A673 (cell line): ENCODE results near the gene GRB10. TPM values are rescaled to one million over a fixed set of nuclear protein-coding genes. Genes with fewer than 3 reads are reported as not detected.

Source experiments
- BruUV-seq: library from RNA; stranded (reverse); fragments of 400-500 nt; replicated peaks from 2 replicates; lab custom pipeline; 2021; lab: Mats Ljungman, UMichigan
- CTCF ChIA-PET: fragments of 300-600 bp; sonication (Branson Sonifier 250); formaldehyde crosslinking; loops from one replicate; lab custom pipeline; 2022; ENCODE audit warnings: antibody characterized with exemption; lab: Charles Lee
- POLR2A ChIA-PET: fragments of 300-600 bp; sonication (Branson Sonifier 250); formaldehyde crosslinking; loops from one replicate; lab custom pipeline; 2022; ENCODE audit warnings: antibody characterized with exemption; ENCODE audit not compliant: low non-redundant PET; lab: Charles Lee
- DNase-seq: peaks from one replicate; pipeline ENCODE4 v3.0.0-alpha.2; 2015; ENCODE audit warnings: low spot score
- H3K27ac ChIP-seq: fragments of 200-600 bp; sonication (generic); 2 replicates; pipeline ENCODE4 v1.5.1; 2016; ENCODE audit warnings: mixed run types, low read depth, mild to moderate bottlenecking, mixed read lengths, antibody characterized with exemption, low read length; ENCODE audit not compliant: poor library complexity, severe bottlenecking
- H3K27me3 ChIP-seq: fragments of 200-600 bp; sonication (generic); replicated peaks from 2 replicates; pipeline ENCODE4 v1.6.1; 2017; ENCODE audit warnings: mixed run types, low read depth, mild to moderate bottlenecking, mixed read lengths, antibody characterized with exemption, low read length; ENCODE audit not compliant: insufficient read depth, poor library complexity
- H3K36me3 ChIP-seq: fragments of 200-600 bp; sonication (generic); 2 replicates; pipeline ENCODE4 v1.6.1; 2016; ENCODE audit warnings: mixed run types, mild to moderate bottlenecking, mixed read lengths, antibody characterized with exemption, low read length; ENCODE audit not compliant: insufficient read depth, poor library complexity, severe bottlenecking
- H3K4me1 ChIP-seq: fragments of 200-600 bp; sonication (generic); 2 replicates; pipeline ENCODE4 v1.6.1; 2017; ENCODE audit warnings: mixed run types, mild to moderate bottlenecking, mixed read lengths, antibody characterized with exemption, low read length; ENCODE audit not compliant: insufficient read depth, poor library complexity, severe bottlenecking
- H3K4me3 ChIP-seq: fragments of 200-600 bp; sonication (generic); 2 replicates; pipeline ENCODE4 v1.5.1; 2016; ENCODE audit warnings: low read depth, mixed run types, mild to moderate bottlenecking, mixed read lengths, low read length; ENCODE audit not compliant: poor library complexity, severe bottlenecking
- H3K9me3 ChIP-seq: fragments of 200-600 bp; sonication (generic); 2 replicates; pipeline ENCODE4 v1.6.1; 2016; ENCODE audit warnings: mixed run types, low read depth, mild to moderate bottlenecking, mixed read lengths, antibody characterized with exemption, low read length; ENCODE audit not compliant: poor library complexity, severe bottlenecking
- EZH2 ChIP-seq: fragments of 200-600 bp; sonication (generic); IDR thresholded peaks from 2 replicates; pipeline ENCODE4 v1.6.1; 2017; ENCODE audit warnings: borderline replicate concordance, low read depth, mild to moderate bottlenecking, mixed read lengths, antibody characterized with exemption, low read length; ENCODE audit not compliant: poor library complexity, severe bottlenecking
- intact Hi-C: fragments of 100-400 bp; cut with micrococcal nuclease; formaldehyde crosslinking; loops from one replicate; pipeline ENCODE4 v1.10.0; 2022; ENCODE audit not compliant: unreplicated experiment
- total RNA-seq: library from RNA; stranded (reverse); gene quantifications from 2 replicates; pipeline ENCODE4 v1.2.3, GENCODE V29; 2021
- TF ChIP-seq, protein P1 (sequence below): fragments of 300-800, 200-600 bp; sonication (generic); conservative IDR thresholded peaks from 2 replicates; pipeline ENCODE4 v1.5.1; 2017; ENCODE audit warnings: low read depth, mild to moderate bottlenecking, antibody characterized with exemption, low read length, moderate library complexity, mixed read lengths

GRB10 gene
- total RNA-seq, 1 experiment from 2014 or later: 0.41 TPM

DNA sequence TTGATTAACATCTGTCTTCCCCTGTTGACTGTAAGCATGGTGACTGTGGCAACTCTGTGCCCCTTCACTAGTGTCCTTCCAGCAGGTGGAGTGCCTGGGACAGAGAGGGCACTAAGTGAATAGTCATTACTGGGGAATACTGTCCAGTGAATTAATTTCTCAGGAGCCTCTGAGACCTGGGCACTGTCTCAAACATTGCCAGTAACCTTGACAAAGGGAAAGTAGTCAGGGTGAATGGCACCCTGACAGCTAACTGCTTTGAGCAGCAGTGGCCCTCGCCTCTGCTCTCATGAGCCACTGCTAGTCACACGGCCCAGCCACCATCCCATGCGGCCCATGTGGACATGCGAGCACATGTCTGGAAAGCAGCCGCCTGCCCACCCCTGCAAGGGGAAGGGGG, 13.1 kb upstream of the GRB10 start:
- ChIA-PET POLR2A (no interaction called here), CTCF (no interaction called here)
- Histone ChIP-seq H3K4me1 (no peaks in the 10 kb centered on the region), H3K27ac (no peak overlapping the region), H3K4me3 (no peak overlapping the region), H3K36me3 (no peaks in the 10 kb centered on the region), H3K27me3 (peaks cover 3% of the 10 kb centered on the region), H3K9me3 (peaks cover 6% of the 10 kb centered on the region)
- BruUV-seq: no TSS peak
- no peak for DNase-seq
- intact Hi-C loops: no loop called here
- no peak for TF ChIP-seq EZH2
- TF ChIP-seq, protein P1, sequence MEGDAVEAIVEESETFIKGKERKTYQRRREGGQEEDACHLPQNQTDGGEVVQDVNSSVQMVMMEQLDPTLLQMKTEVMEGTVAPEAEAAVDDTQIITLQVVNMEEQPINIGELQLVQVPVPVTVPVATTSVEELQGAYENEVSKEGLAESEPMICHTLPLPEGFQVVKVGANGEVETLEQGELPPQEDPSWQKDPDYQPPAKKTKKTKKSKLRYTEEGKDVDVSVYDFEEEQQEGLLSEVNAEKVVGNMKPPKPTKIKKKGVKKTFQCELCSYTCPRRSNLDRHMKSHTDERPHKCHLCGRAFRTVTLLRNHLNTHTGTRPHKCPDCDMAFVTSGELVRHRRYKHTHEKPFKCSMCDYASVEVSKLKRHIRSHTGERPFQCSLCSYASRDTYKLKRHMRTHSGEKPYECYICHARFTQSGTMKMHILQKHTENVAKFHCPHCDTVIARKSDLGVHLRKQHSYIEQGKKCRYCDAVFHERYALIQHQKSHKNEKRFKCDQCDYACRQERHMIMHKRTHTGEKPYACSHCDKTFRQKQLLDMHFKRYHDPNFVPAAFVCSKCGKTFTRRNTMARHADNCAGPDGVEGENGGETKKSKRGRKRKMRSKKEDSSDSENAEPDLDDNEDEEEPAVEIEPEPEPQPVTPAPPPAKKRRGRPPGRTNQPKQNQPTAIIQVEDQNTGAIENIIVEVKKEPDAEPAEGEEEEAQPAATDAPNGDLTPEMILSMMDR: no peak

GRCh38 chr7:50795253-50795652, 12.6 kb upstream of the GRB10 start:
- intact Hi-C loops: no loop called here

DNA sequence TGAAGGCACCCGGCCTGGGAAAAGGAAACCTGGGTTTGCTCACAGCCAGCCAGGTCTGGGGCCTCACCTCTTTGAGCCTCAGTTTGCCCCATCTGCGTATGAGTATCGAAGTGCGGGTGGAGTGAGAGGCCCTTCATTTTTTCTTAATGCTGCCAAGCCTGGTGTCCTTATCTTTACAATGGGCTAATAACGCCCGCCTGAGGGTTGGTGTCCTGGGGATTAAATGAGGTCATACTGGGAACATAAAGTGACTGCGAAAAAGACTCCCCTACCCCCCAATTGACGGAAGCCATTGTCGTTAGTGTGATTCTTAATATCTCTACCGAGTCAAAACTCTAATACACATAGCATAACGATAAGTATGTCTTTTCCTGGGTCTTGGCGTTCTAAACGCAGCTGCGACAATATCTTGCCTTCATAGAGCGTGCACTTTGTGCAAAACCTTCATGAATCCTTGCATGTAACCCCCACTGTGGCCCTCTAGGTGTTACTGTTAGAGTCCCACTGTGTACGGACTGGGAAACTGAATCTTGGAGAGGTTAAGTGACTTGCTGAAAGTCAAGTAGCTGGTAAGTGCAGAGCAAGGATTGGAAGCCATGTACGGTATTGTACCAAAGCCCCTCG, 11.4 kb upstream of the GRB10 start:
- Histone ChIP-seq H3K4me3 (no peak overlapping the region), H3K27me3 (peaks cover 3% of the 10 kb centered on the region), H3K9me3 (peaks cover 6% of the 10 kb centered on the region), H3K4me1 (no peaks in the 10 kb centered on the region), H3K27ac (no peak overlapping the region), H3K36me3 (no peaks in the 10 kb centered on the region)
- ChIA-PET POLR2A (no interaction called here), CTCF (no interaction called here)
- BruUV-seq: no TSS peak
- intact Hi-C loops: no loop called here
- no peak for DNase-seq
- TF ChIP-seq EZH2: no peak
- TF ChIP-seq, protein P1: no peak

More at GRCh38 chr7:50795253-50795652, 12.6 kb upstream of the GRB10 start:
- peaks cover 6% of the 10 kb centered on the region for H3K9me3 ChIP-seq
- no TSS peak for BruUV-seq
- ChIA-PET POLR2A (no interaction called here), CTCF (no interaction called here)
- H3K27ac ChIP-seq: no peak overlapping the region
- DNase-seq: no peak
- H3K36me3 ChIP-seq: no peaks in the 10 kb centered on the region
- H3K4me1 ChIP-seq: no peaks in the 10 kb centered on the region
- TF ChIP-seq, protein P1: no peak
- H3K27me3 ChIP-seq: peaks cover 3% of the 10 kb centered on the region
- no peak overlapping the region for H3K4me3 ChIP-seq
